ENCODE measurements around the gene ZFP69B. TPM values are rescaled to one million over a fixed set of nuclear protein-coding genes. Genes with fewer than 3 reads are reported as not detected.

ZFP69B gene
- total and polyA plus RNA-seq, 2 experiments from 2014 or later: 5.2 to 10.8 TPM

DNA sequence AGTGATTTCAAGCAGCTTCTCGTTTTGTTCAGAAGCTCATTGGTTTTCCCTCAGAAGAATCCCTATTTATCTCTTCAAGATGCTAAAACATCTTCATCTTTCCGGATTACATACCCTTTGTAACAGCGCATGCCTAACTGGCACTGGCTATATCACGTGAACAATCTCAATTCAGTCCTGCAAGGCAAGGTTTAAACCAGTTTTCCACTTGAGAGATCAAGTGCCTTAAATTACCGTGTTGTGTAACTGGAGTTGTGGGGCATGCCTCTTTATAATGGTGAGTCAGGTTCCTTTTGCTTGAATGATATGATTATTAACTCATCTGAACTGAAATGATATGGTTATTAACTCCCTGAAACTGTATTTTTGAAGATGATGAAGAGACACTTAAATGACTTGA lies 11.0 kb upstream of the ZFP69B start:
- Mint-ChIP-seq H3K27me3 (ENCODE audit: insufficient read depth, low read depth, poor library complexity) (no peaks in the 10 kb centered on the region), H3K36me3 (ENCODE audit: low read depth) (no peaks in the 10 kb centered on the region), H3K27ac (no peak overlapping the region), H3K9me3 (no peaks in the 10 kb centered on the region), H3K4me3 (no peak overlapping the region), H3K4me1 (no peaks in the 10 kb centered on the region)
- no peak overlapping the region for H3K4me2 ChIP-seq
- TF ChIP-seq ZNF331 (CRISPR knock-in tag; IDR thresholded peaks at IDR 0.05; ENCODE audit: low read depth) (no peak), NANOG (IDR thresholded peaks at IDR 0.05; ENCODE audit: borderline replicate concordance) (no peak), POLR2AphosphoS5 (IDR thresholded peaks at IDR 0.05; ENCODE audit: low read depth) (no peak), EZH2phosphoT487 (IDR thresholded peaks at IDR 0.05; ENCODE audit: unreplicated experiment) (no peak), JUNB (IDR thresholded peaks at IDR 0.05; ENCODE audit: unreplicated experiment) (no peak)
- TF ChIP-seq, protein P1, sequence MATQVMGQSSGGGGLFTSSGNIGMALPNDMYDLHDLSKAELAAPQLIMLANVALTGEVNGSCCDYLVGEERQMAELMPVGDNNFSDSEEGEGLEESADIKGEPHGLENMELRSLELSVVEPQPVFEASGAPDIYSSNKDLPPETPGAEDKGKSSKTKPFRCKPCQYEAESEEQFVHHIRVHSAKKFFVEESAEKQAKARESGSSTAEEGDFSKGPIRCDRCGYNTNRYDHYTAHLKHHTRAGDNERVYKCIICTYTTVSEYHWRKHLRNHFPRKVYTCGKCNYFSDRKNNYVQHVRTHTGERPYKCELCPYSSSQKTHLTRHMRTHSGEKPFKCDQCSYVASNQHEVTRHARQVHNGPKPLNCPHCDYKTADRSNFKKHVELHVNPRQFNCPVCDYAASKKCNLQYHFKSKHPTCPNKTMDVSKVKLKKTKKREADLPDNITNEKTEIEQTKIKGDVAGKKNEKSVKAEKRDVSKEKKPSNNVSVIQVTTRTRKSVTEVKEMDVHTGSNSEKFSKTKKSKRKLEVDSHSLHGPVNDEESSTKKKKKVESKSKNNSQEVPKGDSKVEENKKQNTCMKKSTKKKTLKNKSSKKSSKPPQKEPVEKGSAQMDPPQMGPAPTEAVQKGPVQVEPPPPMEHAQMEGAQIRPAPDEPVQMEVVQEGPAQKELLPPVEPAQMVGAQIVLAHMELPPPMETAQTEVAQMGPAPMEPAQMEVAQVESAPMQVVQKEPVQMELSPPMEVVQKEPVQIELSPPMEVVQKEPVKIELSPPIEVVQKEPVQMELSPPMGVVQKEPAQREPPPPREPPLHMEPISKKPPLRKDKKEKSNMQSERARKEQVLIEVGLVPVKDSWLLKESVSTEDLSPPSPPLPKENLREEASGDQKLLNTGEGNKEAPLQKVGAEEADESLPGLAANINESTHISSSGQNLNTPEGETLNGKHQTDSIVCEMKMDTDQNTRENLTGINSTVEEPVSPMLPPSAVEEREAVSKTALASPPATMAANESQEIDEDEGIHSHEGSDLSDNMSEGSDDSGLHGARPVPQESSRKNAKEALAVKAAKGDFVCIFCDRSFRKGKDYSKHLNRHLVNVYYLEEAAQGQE (IDR thresholded peaks at IDR 0.05; ENCODE audit: unreplicated experiment): no peak
- TF ChIP-seq, protein P2, sequence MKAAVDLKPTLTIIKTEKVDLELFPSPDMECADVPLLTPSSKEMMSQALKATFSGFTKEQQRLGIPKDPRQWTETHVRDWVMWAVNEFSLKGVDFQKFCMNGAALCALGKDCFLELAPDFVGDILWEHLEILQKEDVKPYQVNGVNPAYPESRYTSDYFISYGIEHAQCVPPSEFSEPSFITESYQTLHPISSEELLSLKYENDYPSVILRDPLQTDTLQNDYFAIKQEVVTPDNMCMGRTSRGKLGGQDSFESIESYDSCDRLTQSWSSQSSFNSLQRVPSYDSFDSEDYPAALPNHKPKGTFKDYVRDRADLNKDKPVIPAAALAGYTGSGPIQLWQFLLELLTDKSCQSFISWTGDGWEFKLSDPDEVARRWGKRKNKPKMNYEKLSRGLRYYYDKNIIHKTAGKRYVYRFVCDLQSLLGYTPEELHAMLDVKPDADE (IDR thresholded peaks at IDR 0.05): no peak
- TF ChIP-seq, protein P3, sequence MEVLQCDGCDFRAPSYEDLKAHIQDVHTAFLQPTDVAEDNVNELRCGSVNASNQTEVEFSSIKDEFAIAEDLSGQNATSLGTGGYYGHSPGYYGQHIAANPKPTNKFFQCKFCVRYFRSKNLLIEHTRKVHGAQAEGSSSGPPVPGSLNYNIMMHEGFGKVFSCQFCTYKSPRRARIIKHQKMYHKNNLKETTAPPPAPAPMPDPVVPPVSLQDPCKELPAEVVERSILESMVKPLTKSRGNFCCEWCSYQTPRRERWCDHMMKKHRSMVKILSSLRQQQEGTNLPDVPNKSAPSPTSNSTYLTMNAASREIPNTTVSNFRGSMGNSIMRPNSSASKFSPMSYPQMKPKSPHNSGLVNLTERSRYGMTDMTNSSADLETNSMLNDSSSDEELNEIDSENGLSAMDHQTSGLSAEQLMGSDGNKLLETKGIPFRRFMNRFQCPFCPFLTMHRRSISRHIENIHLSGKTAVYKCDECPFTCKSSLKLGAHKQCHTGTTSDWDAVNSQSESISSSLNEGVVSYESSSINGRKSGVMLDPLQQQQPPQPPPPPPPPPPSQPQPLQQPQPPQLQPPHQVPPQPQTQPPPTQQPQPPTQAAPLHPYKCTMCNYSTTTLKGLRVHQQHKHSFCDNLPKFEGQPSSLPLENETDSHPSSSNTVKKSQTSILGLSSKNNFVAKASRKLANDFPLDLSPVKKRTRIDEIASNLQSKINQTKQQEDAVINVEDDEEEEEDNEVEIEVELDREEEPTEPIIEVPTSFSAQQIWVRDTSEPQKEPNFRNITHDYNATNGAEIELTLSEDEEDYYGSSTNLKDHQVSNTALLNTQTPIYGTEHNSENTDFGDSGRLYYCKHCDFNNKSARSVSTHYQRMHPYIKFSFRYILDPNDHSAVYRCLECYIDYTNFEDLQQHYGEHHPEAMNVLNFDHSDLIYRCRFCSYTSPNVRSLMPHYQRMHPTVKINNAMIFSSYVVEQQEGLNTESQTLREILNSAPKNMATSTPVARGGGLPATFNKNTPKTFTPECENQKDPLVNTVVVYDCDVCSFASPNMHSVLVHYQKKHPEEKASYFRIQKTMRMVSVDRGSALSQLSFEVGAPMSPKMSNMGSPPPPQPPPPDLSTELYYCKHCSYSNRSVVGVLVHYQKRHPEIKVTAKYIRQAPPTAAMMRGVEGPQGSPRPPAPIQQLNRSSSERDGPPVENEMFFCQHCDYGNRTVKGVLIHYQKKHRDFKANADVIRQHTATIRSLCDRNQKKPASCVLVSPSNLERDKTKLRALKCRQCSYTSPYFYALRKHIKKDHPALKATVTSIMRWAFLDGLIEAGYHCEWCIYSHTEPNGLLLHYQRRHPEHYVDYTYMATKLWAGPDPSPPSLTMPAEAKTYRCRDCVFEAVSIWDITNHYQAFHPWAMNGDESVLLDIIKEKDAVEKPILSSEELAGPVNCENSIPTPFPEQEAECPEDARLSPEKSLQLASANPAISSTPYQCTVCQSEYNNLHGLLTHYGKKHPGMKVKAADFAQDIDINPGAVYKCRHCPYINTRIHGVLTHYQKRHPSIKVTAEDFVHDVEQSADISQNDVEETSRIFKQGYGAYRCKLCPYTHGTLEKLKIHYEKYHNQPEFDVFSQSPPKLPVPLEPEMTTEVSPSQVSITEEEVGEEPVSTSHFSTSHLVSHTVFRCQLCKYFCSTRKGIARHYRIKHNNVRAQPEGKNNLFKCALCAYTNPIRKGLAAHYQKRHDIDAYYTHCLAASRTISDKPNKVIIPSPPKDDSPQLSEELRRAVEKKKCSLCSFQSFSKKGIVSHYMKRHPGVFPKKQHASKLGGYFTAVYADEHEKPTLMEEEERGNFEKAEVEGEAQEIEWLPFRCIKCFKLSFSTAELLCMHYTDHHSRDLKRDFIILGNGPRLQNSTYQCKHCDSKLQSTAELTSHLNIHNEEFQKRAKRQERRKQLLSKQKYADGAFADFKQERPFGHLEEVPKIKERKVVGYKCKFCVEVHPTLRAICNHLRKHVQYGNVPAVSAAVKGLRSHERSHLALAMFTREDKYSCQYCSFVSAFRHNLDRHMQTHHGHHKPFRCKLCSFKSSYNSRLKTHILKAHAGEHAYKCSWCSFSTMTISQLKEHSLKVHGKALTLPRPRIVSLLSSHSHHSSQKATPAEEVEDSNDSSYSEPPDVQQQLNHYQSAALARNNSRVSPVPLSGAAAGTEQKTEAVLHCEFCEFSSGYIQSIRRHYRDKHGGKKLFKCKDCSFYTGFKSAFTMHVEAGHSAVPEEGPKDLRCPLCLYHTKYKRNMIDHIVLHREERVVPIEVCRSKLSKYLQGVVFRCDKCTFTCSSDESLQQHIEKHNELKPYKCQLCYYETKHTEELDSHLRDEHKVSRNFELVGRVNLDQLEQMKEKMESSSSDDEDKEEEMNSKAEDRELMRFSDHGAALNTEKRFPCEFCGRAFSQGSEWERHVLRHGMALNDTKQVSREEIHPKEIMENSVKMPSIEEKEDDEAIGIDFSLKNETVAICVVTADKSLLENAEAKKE (CRISPR knock-in tag; IDR thresholded peaks at IDR 0.05): no peak
- TF ChIP-seq, protein P4, sequence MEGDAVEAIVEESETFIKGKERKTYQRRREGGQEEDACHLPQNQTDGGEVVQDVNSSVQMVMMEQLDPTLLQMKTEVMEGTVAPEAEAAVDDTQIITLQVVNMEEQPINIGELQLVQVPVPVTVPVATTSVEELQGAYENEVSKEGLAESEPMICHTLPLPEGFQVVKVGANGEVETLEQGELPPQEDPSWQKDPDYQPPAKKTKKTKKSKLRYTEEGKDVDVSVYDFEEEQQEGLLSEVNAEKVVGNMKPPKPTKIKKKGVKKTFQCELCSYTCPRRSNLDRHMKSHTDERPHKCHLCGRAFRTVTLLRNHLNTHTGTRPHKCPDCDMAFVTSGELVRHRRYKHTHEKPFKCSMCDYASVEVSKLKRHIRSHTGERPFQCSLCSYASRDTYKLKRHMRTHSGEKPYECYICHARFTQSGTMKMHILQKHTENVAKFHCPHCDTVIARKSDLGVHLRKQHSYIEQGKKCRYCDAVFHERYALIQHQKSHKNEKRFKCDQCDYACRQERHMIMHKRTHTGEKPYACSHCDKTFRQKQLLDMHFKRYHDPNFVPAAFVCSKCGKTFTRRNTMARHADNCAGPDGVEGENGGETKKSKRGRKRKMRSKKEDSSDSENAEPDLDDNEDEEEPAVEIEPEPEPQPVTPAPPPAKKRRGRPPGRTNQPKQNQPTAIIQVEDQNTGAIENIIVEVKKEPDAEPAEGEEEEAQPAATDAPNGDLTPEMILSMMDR (conservative IDR thresholded peaks at IDR 0.05; ENCODE audit: low read depth in 2 of 2): no peak
- no peaks in the 10 kb centered on the region for H3K79me2 ChIP-seq (replicated peaks; ENCODE audit: insufficient read depth)
- H3F3A ChIP-seq (replicated peaks; ENCODE audit: low read depth): no peaks in the 10 kb centered on the region
- no peaks in the 10 kb centered on the region for H3K4me1 ChIP-seq (ENCODE audit: insufficient read depth)
- H2AFZ ChIP-seq: no peak overlapping the region
- H4K20me1 ChIP-seq (replicated peaks; ENCODE audit: insufficient read depth): no peaks in the 10 kb centered on the region
- DNase-seq (ENCODE audit: low spot score) (no peak), ATAC-seq (no peak)
- no peaks in the 10 kb centered on the region for H3K9me2 ChIP-seq (ENCODE audit: insufficient read depth)
- H3K27ac ChIP-seq (ENCODE audit: low read depth): no peak overlapping the region
- no peaks in the 10 kb centered on the region for H3K36me3 ChIP-seq (ENCODE audit: insufficient read depth)
- H3K27me3 ChIP-seq (ENCODE audit: insufficient read depth): no peaks in the 10 kb centered on the region
- H3K4me3 ChIP-seq: no peak overlapping the region

Data from GM23338 (cell line).